Common myeloid progenitor, CD34-positive (primary cell): Measurements from ENCODE around the gene SIRPA.
"Not testable (repeated sequence)": the region's sequence is repeated elsewhere in the genome, so short reads cannot be mapped to it uniquely, and the experiment has no call there.

Experiments
- CTCF ChIA-PET: fragments of 350-600 bp; sonication (Branson Sonifier 250); formaldehyde crosslinking; loops from one replicate; lab custom pipeline; 2021; ENCODE audit warnings: antibody characterized with exemption; lab: Charles Lee
- POLR2A ChIA-PET: fragments of 350-600 bp; sonication (Branson Sonifier 250); formaldehyde crosslinking; loops from one replicate; lab custom pipeline; 2021; ENCODE audit warnings: antibody characterized with exemption; lab: Charles Lee
- DNase-seq, 3 donors: peaks; one replicate each; pipeline versions ENCODE4 v3.0.0 to v3.0.0-alpha.2; 2013
- H3K27ac ChIP-seq, 2 experiments: 1 replicate in 1 of 2; 2 replicates in 1 of 2; pipeline ENCODE4 v1.7.0; 2013; ENCODE audit warnings: inconsistent platforms in 2 of 2, low read length in 2 of 2, mild to moderate bottlenecking in 2 of 2, low read depth in 1 of 2, moderate library complexity in 1 of 2; ENCODE audit not compliant: severe bottlenecking in 2 of 2, insufficient read depth in 1 of 2, poor library complexity in 1 of 2
- H3K27me3 ChIP-seq, 5 experiments: replicated peaks in 2 of 5; 1 replicate in 3 of 5; 2 replicates in 2 of 5; pipeline versions ENCODE4 v1.6.1 to v1.7.0; 2013; ENCODE audit warnings: low read length in 4 of 5, mild to moderate bottlenecking in 2 of 5, moderate library complexity in 2 of 5, inconsistent platforms in 1 of 5; ENCODE audit not compliant: insufficient read depth in 5 of 5, control insufficient read depth in 4 of 5
- H3K36me3 ChIP-seq, 4 experiments: 1 replicate in 2 of 4; 2 replicates in 2 of 4; pipeline versions ENCODE4 v1.6.1 to v1.7.0; 2013; ENCODE audit warnings: low read length in 3 of 4, control low read depth in 1 of 4, mild to moderate bottlenecking in 1 of 4; ENCODE audit not compliant: control insufficient read depth in 4 of 4, insufficient read depth in 4 of 4
- H3K4me1 ChIP-seq, 4 experiments: 1 replicate in 3 of 4; 2 replicates in 1 of 4; pipeline versions ENCODE4 v1.6.1 to v1.7.1; 2013; ENCODE audit warnings: low read length in 3 of 4, mild to moderate bottlenecking in 3 of 4, control low read depth in 1 of 4, inconsistent platforms in 1 of 4, moderate library complexity in 1 of 4; ENCODE audit not compliant: control insufficient read depth in 4 of 4, insufficient read depth in 4 of 4; ENCODE audit errors: control extremely low read depth in 1 of 4
- H3K4me3 ChIP-seq, 7 experiments: 1 replicate in 4 of 7; 2 replicates in 3 of 7; pipeline versions ENCODE4 v1.5.1 to v1.7.0; 2013; ENCODE audit warnings: mild to moderate bottlenecking in 7 of 7, low read length in 6 of 7, moderate library complexity in 6 of 7, inconsistent platforms in 2 of 7, low read depth in 2 of 7, control low read depth in 1 of 7; ENCODE audit not compliant: insufficient read depth in 4 of 7, control insufficient read depth in 1 of 7; ENCODE audit errors: extremely low read depth in 1 of 7
- H3K9me3 ChIP-seq, 5 experiments: 1 replicate in 4 of 5; 2 replicates in 1 of 5; pipeline versions ENCODE4 v1.6.1 to v1.7.1; 2013; ENCODE audit warnings: low read length in 4 of 5, mild to moderate bottlenecking in 2 of 5, inconsistent platforms in 1 of 5, low read depth in 1 of 5, moderate library complexity in 1 of 5; ENCODE audit not compliant: control insufficient read depth in 4 of 5, insufficient read depth in 2 of 5; ENCODE audit errors: control extremely low read depth in 1 of 5
- whole genome bisulfite sequencing: methylation state at CpG from one replicate; pipeline ENCODE4 v1.1.5; 2013; ENCODE audit not compliant: insufficient coverage; 5-methylcytosine and 5-hydroxymethylcytosine counted together

Gene SIRPA

GRCh38 chr20:1918491-1919165 is 23.4 kb downstream of the SIRPA start:
- H3K4me3 ChIP-seq, result no peak overlapping the region
- ChIA-PET POLR2A (no interaction called here), CTCF (interaction anchor here (1.2 kb wide), 1 partner anchor 8 kb away, joined by 3 read pairs; no protein-coding TSS in a partner anchor)
- H3K27me3 ChIP-seq, result no peaks in the 10 kb centered on the region
- H3K27ac ChIP-seq, result no peak overlapping the region
- H3K9me3 ChIP-seq, result no peaks in the 10 kb centered on the region
- WGBS, result 95% methylated on average over 9 of the region's 12 CpGs
- H3K36me3 ChIP-seq, result peaks cover 5 to 37% (median 25%) of the 10 kb centered on the region in 4 experiments
- no peak for DNase-seq
- no peaks in the 10 kb centered on the region for H3K4me1 ChIP-seq

DNA sequence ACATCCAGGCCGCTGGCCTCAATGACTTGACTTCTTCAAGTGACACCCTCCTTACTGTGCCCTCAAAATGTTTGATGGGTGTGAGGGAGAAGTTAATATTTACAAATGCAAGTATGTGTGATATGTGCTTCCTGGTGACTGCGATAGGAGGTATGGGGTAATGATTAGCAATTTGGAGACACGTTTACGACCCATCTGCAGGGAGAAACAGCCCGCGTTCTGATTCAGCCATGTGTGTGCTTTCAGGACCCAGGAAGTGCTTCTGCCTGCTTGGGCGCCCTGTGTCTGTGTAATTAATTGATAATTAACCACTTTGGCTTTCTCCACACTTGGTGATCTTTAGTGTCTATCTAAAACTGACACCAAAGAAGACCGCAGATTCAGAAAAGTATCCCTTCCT is 25.0 kb downstream of the SIRPA start:
- Histone ChIP-seq H3K36me3 (peaks cover 5 to 37% (median 26%) of the 10 kb centered on the region in 4 experiments), H3K27me3 (no peaks in the 10 kb centered on the region), H3K4me1 (no peaks in the 10 kb centered on the region), H3K27ac (no peak overlapping the region), H3K4me3 (no peak overlapping the region), H3K9me3 (no peaks in the 10 kb centered on the region)
- ChIA-PET CTCF (no interaction called here), POLR2A (no interaction called here)
- whole genome bisulfite sequencing, result 93% methylated on average over 3 of the region's 8 CpGs
- DNase-seq, result no peak

DNA sequence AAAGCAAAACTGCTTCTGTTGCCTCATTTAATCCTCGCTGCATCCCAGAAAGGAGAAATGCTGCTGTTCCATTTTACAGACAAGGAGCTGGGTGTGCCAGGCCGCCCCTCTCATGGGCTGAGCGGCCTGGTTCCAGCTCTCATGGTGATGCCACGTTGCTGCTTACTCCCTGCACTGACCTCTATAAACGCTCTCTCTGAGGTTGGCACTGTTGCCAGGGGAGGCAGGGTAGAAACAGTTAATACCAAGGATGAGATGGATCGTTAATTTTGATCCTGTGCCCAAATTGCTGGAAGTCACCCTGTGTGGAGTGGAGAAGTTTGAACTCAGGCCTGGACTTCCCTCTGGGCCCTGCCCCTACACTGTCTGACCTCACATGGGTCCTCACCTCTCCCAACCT is 25.6 kb downstream of the SIRPA start:
- WGBS, result 100% methylated on average over 6 of the region's 6 CpGs
- CTCF ChIA-PET, result no interaction called here

GRCh38 chr20:1921985-1922384 is 26.8 kb downstream of the SIRPA start:
- WGBS, result 100% methylated on average over 3 of the region's 4 CpGs
- peaks cover 5 to 24% (median 18%) of the 10 kb centered on the region in 4 experiments for H3K36me3 ChIP-seq

More for the DNA sequence above, 25.6 kb downstream of the SIRPA start:
- H3K27ac ChIP-seq, result no peak overlapping the region
- DNase-seq, result no peak
- H3K36me3 ChIP-seq, result peaks cover 5 to 32% (median 24%) of the 10 kb centered on the region in 4 experiments
- POLR2A ChIA-PET, result no interaction called here
- H3K27me3 ChIP-seq, result no peaks in the 10 kb centered on the region
- no peaks in the 10 kb centered on the region for H3K9me3 ChIP-seq
- H3K4me1 ChIP-seq, result no peaks in the 10 kb centered on the region
- H3K4me3 ChIP-seq, result no peak overlapping the region

GRCh38 chr20:1922786-1923185 is 27.6 kb downstream of the SIRPA start:
- Histone ChIP-seq H3K27me3 (no peaks in the 10 kb centered on the region), H3K9me3 (no peaks in the 10 kb centered on the region), H3K4me3 (no peak overlapping the region), H3K27ac (no peak overlapping the region), H3K36me3 (peaks cover 5 to 19% (median 13%) of the 10 kb centered on the region in 4 experiments), H3K4me1 (no peaks in the 10 kb centered on the region)
- ChIA-PET POLR2A (no interaction called here), CTCF (interaction anchor here (1.0 kb wide), 1 partner anchor 68 kb away, joined by 3 read pairs; no protein-coding TSS in a partner anchor)
- DNase-seq, result no peak

More at GRCh38 chr20:1921985-1922384, 26.8 kb downstream of the SIRPA start:
- CTCF ChIA-PET, result interaction anchor here (1.0 kb wide), 1 partner anchor 67 kb away, joined by 3 read pairs; no protein-coding TSS in a partner anchor
- DNase-seq, H3K9me3 ChIP-seq, POLR2A ChIA-PET, H3K27ac ChIP-seq, H3K27me3 ChIP-seq, H3K4me1 ChIP-seq, H3K4me3 ChIP-seq: not testable (repeated sequence)

GRCh38 chr20:1924910-1925861 is 30.0 kb downstream of the SIRPA start:
- H3K4me1 ChIP-seq, result no peaks in the 10 kb centered on the region
- CTCF ChIA-PET, result no interaction called here
- H3K27ac ChIP-seq, result no peak overlapping the region
- 98% methylated on average over 7 of the region's 13 CpGs for WGBS
- H3K9me3 ChIP-seq, result no peaks in the 10 kb centered on the region
- H3K27me3 ChIP-seq, result no peaks in the 10 kb centered on the region
- H3K36me3 ChIP-seq, result peaks cover 3 to 13% (median 7%) of the 10 kb centered on the region in 4 experiments
- no peak for DNase-seq
- POLR2A ChIA-PET, result interaction anchor here (0.6 kb wide), 1 partner anchor 132 kb away, joined by 3 read pairs; no protein-coding TSS in a partner anchor
- no peak overlapping the region for H3K4me3 ChIP-seq
